SHP77 treated with DMSO at 0.1 percent for 48 hours (cell line): ENCODE results near the gene IGF2R.
"Not testable (repeated sequence)": the region's sequence is repeated elsewhere in the genome, so short reads cannot be mapped to it uniquely, and the experiment has no call there.

Experiments used
- DNase-seq: peaks from one replicate; lab custom pipeline; 2025; lab: John Stamatoyannopoulos, UW

IGF2R gene

GRCh38 chr6:160124605-160125004, 155.7 kb downstream of the IGF2R start:
- DNase-seq = no peak

- not testable (repeated sequence) for DNase-seq
Measured at GRCh38 chr6:160125105-160125504, 156.2 kb downstream of the IGF2R start.

- no peak for DNase-seq
Measured at GRCh38 chr6:160127270-160128124, 158.6 kb downstream of the IGF2R start.

GRCh38 chr6:160128125-160128683, 159.3 kb downstream of the IGF2R start:
- no peak for DNase-seq

GRCh38 chr6:160128879-160129516, 160.1 kb downstream of the IGF2R start:
- DNase-seq = no peak

GRCh38 chr6:160129881-160130615, 161.2 kb downstream of the IGF2R start:
- DNase-seq = no peak

GRCh38 chr6:160130729-160131484, 162.0 kb downstream of the IGF2R start:
- no peak for DNase-seq

- no peak for DNase-seq
Measured at GRCh38 chr6:160131636-160132296, 162.9 kb downstream of the IGF2R start.

- DNase-seq = no peak
Measured at GRCh38 chr6:160132297-160132637, 163.4 kb downstream of the IGF2R start.

- DNase-seq = no peak
Measured at GRCh38 chr6:160132776-160133338, 164.0 kb downstream of the IGF2R start.

GRCh38 chr6:160133441-160134336, 164.8 kb downstream of the IGF2R start:
- DNase-seq = no peak

GRCh38 chr6:160134337-160134751, 165.5 kb downstream of the IGF2R start:
- not testable (repeated sequence) for DNase-seq

GRCh38 chr6:160134779-160135547, 166.1 kb downstream of the IGF2R start:
- no peak for DNase-seq

GRCh38 chr6:160135907-160136655, 167.2 kb downstream of the IGF2R start:
- DNase-seq = no peak

- DNase-seq = no peak
Measured at GRCh38 chr6:160137130-160137988, 168.5 kb downstream of the IGF2R start.

GRCh38 chr6:160137989-160138835, 169.3 kb downstream of the IGF2R start:
- DNase-seq = peak; percentile 27
